ENCODE data around the gene QKI.
"Not testable (repeated sequence)": the region's sequence is repeated elsewhere in the genome, so short reads cannot be mapped to it uniquely, and the experiment has no call there.

The QKI gene

DNA sequence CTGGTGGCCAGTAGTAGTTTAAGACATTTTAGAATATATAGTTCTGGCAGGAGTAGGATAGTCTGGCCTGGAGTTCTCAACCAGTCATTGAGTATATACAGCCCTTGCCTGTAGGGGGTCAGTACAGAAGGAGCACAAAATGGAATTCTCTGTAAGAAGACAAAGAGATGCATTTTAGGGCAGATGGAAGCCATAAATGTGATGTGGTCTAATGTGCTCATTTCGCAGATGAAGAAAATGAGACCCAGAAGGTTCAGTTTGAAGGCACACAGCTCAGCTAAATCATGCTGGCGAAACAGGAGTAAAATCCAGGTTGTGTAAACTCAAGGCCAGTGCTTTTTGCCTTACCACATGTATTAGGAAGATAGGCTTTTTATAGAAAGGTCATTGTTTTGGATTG lies 29.6 kb downstream of the QKI start:
- no peak for DNase-seq

GRCh38 chr6:163446549-163446948 lies 32.0 kb downstream of the QKI start:
- DNase-seq = no peak

GRCh38 chr6:163449076-163449475 lies 34.6 kb downstream of the QKI start:
- no peak for DNase-seq

DNA sequence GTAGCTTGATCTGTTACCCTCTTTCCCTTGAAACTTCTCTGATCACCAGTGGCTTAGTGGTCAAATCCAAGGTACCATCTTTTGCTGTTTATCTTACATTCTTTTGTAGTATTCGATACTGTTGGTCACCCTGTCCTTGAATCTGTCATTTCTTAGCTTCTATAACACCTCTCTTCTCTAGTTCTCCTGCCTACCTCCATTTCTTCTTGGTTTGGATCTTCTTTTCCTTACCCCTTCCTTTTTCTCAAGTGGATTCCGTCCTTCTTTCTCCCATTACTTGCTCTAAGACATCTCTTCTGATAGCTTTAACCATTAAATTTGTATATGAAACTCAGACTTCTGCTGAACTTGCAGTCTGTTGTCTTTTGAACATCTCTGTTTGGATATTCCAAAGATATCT lies 39.9 kb downstream of the QKI start:
- DNase-seq = no peak

GRCh38 chr6:163455552-163455951 lies 41.0 kb downstream of the QKI start:
- DNase-seq = no peak

DNA sequence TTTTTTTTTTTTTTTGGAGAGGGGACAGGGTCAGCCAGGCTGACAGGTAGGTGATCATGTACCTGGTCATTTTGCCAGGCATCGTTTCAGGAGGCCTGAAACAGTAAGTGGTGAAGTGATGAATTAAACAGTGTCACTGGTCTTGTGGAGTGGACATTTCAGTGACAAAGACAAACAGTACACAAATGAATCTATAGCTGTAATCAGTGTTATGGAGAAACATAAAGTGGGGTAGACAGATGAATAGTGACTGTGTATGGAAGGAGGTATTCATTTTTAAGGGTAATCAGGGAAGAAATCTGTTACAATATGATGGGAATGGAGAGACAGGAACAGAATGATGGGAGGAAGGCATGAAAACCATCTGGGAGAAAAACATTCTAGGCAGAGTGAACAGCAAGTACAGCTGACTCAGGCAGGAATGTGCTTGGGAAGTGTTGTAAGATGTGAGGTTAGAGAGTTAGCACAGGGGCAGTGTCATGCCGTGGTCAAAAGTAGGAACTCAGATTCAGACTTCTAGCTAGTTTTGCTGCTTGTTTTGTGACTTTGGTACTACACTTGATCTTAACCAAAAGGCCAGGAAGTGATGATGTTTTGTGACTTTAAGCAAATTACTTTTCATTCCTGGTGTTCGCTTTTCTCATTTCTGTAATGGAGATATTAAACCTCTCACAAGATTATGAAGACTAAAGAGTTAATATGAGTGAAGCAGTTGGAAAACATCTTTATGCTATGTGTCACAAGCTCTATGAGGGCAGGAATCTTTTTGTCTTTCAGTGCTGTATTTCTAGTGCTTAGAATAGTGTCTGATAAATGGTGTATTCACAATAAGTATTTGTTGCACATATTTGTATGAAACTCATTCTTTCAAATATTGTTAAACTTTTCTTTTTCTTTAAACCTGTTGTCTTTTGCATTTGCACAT lies 43.4 kb downstream of the QKI start:
- no peak for DNase-seq

DNA sequence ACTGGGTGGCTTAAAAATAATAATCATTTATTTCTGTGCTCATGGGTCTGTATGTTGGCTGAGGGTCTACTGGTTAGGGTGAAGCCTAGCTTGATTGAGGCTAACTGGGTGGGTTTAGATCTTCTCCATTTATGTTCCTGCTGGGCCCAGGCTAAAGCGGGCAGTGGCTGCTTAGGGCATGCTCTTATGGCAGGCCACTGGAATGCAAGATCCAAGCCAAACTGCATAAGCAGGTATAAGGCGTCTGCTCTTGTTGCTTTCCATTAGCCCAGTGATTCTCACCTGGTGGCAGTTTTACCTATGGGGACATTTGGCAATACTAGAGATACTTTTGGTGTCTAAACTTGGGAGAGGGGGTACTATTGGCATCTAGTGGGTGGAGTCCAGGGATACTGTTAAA lies 44.5 kb downstream of the QKI start:
- no peak for DNase-seq

- DNase-seq = no peak
Observed at GRCh38 chr6:163459536-163459935, 45.0 kb downstream of the QKI start.

- DNase-seq = no peak
Observed at GRCh38 chr6:163460307-163460782, 45.8 kb downstream of the QKI start.

GRCh38 chr6:163461696-163462095 lies 47.2 kb downstream of the QKI start:
- DNase-seq = no peak

DNA sequence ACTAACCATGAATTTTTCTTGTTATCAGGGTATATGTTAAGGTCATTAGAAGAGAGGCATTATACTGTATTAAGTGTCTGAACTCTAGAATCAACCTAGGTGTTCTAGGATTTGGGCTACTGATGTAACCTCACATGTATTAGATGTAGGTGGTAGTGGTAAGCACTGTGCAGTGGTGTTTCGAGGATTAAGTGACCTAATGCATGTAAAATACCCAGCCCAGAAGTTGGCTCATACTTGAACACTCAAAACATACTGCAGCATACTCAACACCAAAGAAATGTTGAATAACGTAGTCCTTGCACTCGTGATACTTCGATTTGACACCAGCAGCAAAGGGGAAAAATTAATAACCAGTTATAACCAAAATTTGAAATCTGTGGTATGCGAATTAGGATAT lies 48.7 kb downstream of the QKI start:
- no peak for DNase-seq

DNA sequence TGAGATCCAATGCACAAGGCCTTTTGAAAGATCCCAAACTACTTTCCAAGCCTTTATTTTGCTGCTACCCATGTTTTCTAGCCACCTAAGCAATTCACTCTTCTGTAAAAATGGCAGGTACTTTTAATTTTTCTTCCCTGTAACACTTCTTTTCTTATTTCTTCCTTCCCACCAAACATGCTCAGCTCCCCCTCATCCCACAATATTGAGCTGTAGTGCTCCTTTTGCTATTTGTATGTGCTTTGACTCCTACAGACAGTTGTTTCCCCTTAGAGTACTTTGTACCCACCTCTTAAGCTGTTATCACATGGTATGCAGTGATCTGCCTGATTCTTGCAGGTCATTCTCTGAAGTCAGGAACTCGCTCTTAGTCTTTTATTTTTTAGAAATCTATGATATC lies 49.3 kb downstream of the QKI start:
- DNase-seq = no peak

DNA sequence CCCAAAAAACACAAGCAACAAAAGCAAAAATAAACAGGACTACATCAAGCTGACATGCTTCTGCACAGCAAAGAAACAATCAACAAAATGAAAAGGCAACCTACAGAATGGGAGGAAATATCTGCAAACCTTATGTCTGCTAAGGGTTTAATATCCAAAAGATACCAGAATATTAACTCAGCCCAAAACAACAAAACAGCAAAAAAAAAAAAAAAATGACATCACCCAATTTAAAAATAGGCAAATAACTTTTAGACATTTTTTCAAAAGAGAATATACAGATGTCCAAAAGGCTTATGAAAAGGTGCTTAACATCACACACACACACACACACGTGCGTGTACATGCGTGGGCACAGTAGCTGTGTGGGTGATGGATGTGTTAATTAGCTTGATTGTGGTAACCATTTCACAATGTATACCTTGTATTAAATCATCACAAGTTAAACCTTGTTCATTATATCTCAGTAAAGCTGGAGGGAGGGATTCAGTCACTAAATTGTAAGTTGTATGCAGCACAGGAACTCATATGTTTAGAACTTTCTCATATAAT lies 52.4 kb downstream of the QKI start:
- no peak for DNase-seq

GRCh38 chr6:163468738-163469137 lies 54.2 kb downstream of the QKI start:
- no peak for DNase-seq

DNA sequence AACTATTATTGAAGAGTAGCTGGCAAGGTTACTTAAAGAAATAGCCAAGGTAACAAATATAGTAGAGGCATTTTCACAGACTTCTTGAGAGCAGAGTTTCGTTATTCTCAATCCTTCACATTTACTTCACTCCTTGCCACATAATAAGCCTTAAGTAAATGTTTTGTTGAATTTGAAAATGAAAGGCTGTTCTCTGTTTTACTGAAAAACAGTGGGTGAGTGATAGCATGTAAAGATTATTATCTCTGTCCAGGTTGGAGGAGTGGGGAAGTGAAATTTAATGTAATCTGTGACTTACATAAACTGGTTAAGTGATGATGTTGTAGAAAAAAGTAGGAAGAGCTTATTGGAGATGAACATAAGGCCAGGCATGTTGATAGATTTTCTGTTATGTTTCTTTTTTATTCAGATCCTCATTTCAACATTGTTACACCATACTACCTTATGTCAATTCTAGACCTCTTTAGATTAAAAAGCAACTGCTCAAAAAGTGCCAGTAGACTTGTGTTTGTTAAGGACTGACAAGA lies 55.0 kb downstream of the QKI start:
- DNase-seq = no peak

- no peak for DNase-seq
Observed at GRCh38 chr6:163470611-163471010, 56.1 kb downstream of the QKI start.

DNA sequence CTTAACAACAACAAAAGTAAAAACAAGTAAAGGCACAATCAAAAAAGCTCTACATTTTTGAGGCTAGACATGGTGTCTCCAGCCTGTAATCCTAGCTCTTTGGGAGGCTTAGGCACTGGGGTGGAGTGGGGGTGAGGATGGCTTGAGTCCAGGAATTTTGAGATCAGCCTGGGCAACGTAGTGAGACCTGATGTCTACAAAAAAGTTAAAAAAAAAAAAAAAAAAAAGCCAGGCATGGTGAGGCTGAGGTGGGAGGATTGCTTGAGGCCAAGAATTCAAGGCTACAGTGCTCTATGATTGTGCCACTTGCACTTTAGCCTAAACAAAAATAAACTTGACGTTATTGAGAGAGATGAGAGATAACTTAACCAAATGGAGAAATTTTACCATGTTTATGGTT lies 60.1 kb downstream of the QKI start:
- DNase-seq = no peak

- DNase-seq = not testable (repeated sequence)
Observed at GRCh38 chr6:163476946-163477345, 62.4 kb downstream of the QKI start.

DNA sequence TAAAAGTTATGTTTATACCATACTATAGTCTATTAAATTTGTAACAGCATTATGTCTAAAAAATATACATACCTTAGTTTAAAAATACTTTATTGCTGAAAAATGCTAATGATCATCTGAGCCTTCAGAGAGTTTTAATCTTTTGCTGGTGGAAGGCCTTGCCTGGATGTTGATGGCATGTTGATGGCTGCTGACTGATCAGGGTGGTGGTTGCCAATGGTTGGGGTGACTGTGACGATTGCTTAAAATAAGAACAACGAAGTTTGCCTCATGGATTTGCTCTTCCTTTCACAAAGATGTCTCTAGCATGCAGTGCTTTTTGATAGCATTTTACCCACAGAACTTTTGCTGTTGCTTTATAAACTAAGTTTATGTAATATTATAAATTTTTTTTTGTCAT lies 68.6 kb downstream of the QKI start:
- no peak for DNase-seq

GRCh38 chr6:163485388-163485851 lies 70.9 kb downstream of the QKI start:
- DNase-seq = no peak

DNA sequence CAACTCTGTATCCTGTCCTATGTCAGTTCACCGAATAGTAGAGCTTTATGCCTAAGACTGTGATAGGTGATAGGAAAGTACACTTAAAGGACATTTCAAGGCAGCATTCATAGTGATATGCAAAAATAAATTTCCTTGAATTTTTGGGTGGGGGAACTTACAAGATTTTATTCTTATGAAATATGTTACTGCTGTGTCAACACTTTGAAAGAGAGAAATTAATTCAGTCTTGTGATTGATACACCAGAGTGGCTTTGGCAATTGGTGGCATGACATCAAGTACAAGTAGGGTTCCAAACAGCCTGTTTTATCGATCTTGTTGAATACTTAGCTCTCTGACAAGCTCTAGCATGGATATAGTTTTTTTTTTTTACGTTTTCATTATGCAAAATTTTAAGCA lies 72.3 kb downstream of the QKI start:
- no peak for DNase-seq

- no peak for DNase-seq
Observed at GRCh38 chr6:163487606-163488005, 73.1 kb downstream of the QKI start.

DNA sequence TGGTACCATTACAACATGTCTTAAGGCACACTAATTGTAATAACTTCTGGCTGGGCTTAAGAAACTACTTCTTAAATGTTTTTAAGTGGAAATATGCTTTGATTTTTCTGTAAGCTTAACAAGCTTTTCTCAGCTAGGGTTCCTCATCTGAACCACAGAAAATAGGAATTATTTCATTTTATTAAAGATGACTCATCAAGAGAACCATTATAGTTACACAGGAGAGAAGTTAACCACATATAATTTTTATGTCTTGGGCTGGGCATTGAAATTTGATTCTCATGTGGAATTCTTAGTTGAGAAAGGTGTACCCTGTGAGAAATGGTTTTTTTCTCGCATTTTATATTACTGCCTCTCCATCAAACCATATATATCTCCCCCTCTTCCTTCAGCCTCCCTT lies 75.1 kb downstream of the QKI start:
- no peak for DNase-seq
